Activated CD4-positive, alpha-beta T cell treated with anti-CD3 and anti-CD28 coated beads, Interleukin-2, Interleukin-6, amounts not matched to agents 100 ng/mL and 50 ng/mL, durations not matched to agents 16 hours and 8 hours (primary cell): ENCODE data around the gene MCU.
"Not testable (repeated sequence)": the region's sequence is repeated elsewhere in the genome, so short reads cannot be mapped to it uniquely, and the experiment has no call there.

Source experiments
- DNase-seq: peaks from one replicate; pipeline ENCODE4 v3.0.0-alpha.2; 2020

The MCU gene

DNA sequence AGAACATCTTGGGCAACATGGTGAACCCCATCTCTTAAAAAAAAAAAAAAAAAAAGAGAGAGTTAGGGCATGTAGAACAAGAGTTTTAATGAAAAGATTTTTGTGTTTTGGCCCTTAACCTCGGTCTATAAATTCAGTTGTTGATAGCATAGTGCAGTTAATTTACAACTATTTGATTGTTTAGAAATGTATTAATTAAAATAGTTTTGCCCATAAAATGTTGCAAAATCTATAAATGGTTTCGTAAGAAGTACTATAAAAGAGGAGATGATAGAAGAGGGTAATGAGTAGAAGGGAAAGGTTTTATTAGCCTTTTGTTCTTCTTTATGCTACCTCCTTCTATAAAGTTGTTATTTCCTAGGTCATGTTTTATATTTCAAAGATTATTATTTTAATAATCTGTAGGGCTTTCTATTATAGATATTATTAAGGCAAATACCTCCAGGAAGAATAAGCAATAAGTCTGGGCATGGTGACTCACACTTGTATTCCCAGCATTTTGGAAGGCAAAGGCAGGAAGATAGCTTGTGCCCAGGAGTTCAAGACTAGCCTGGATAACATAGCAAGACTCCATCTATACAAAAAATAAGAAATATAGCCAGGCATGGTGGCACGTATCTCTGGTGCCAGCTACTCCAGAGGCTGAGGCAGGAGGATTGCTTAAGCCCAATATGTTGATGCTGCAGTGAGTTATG is 73.3 kb downstream of the MCU start:
- no peak for DNase-seq

DNA sequence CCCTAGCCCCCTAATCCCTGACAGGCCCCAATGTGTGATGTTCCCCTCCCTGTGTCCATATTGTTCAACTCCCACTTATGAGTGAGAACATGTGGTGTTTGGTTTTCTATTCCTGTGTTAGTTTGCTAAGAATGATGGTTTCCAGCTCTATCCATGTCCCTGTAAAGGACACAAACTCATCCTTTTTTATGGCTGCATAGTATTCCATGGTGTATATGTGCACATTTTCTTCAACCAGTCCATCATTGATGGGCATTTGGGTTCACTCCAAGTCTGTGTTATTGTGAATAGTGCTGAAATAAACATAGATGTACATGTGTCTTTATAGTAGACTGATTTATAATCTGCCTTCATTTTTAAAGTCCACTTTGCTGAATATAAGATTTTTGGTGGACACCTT is 79.3 kb downstream of the MCU start:
- not testable (repeated sequence) for DNase-seq

- no peak for DNase-seq
These were observed 80.1 kb downstream of the MCU start for GRCh38 chr10:72772031-72772430.

- no peak for DNase-seq
These were observed 87.9 kb downstream of the MCU start for GRCh38 chr10:72779874-72780273.

GRCh38 chr10:72782649-72783330 is 90.8 kb downstream of the MCU start:
- no peak for DNase-seq

DNA sequence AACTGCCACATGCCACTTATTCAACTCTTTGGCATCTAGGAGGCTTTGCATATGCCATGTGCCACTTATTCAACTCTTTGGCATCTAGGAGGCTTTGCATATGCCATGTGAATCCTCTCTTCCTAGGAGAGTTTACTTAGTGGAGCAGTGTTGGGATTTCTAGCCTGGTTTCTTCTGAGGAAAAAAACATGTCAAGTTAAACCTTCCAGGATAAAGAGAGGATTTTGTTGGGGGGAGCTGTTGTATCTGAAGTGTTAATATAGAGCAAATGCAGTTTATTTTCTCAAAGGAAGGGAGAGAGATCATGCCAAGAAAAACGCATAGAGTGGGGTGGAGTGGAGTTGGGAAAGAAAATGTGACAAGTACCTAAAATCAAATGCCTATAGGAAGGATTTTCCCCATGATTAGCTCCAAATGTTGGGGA is 91.5 kb downstream of the MCU start:
- no peak for DNase-seq

DNA sequence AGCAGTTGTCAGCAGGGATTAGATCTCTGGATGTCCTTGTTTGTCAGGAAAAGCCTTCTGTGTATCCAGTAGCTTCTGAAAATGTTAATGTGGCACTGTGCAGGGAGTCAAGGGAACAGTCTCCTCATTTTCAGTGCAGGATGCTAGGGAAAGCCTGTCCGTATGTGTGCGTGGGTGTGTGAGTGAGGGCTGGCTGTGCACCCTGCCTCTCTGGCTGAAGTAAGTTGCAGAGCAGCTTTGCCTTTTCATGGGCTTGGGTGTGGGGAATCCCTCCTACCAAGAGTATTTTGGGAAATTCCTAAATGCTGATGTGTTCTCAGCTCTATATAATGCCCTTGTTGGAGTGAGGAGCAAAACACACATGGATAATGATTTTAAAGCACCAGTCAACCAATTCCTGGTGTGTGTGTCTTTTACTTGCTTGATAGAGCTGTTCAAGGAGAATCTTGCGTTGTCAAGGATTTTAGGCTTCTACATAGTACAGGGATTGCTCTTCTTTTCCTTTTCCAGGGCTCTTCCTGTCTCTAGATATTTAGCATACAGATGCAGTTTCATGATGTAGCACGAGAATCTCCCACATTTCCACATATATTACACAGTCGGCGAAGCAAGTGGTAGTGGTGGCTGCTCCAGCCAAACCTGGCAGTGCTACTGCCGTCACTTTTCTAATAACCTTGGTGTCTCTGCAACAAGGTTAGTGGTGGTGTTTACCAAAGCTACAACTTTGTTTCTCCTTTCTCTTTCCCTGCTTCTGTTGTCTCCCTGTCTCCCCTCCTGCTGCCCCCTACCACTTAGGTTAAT is 92.8 kb downstream of the MCU start:
- DNase-seq: no peak

GRCh38 chr10:72785409-72785808 is 93.5 kb downstream of the MCU start:
- no peak for DNase-seq

- no peak for DNase-seq
These were observed 98.5 kb downstream of the MCU start for GRCh38 chr10:72790216-72790990.

GRCh38 chr10:72792288-72792687 is 100.3 kb downstream of the MCU start:
- DNase-seq: no peak

GRCh38 chr10:72793752-72794151 is 101.8 kb downstream of the MCU start:
- DNase-seq: no peak

DNA sequence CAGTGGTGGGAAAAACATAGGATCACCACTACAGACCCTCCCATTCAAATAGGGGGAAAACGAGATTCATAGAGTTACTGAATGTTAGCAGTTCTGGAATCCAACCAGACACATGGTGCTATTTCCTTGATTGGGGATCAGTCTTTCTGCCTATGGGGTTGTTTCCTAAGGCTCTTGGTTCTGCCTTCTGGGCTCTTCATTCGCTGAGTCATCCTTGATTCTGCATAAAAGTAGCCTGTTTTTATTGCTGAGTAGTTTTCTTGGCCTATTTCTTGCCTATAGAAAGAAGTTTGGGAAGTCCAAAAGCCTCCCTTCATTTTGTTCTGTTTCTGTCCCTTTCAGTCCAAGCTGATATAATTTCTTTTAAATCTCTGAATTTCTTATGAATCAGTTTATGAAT is 102.3 kb downstream of the MCU start:
- no peak for DNase-seq

- peak; percentile 19 for DNase-seq
These were observed 104.1 kb downstream of the MCU start for GRCh38 chr10:72796042-72796441.

GRCh38 chr10:72796538-72796937 is 104.6 kb downstream of the MCU start:
- no peak for DNase-seq

- no peak for DNase-seq
These were observed 108.2 kb downstream of the MCU start for GRCh38 chr10:72800000-72800740.

DNA sequence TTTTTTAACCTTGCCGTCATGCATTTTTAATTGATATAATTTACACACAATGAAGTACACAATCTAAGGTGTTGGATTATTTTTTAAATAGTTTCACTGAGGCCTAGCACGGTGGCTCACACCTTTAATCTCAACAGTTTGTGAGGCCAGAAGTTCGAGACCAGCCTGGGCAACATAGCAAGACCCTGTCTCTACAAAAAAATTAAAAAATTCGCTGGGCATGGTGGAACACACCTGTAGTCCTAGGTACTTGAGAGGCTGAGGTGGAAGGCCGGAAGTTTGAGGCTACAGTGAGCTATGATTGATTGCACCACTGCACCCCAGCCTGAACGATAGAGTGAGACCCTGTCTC is 108.8 kb downstream of the MCU start:
- no peak for DNase-seq

DNA sequence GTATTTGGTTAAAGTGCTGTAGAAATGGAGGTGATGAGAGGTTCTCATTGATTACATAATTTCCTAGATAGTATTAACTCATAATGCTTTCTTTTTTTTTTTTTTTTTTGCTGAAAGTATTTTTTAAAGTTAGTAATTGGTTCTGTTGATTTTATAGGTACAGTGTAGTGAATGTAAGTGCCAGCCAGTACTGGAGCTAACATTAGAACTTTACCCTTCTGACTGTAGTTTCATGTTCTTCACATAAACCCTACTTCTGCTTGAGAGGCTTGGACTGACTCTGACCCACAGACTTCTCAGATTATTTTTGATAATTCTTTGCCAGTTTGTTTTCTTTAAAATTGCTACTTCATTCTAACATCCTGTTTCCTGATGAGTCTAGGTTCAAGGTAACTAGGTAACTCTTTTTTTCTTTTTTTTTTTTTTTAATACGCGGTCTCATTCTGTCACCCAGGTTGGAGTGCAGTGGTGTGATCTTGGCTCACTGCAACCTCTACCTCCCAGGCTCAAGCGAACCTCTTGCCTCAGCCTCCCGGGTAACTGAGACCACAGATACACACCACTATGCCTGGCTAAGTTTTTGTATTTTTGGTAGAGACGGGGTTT is 109.4 kb downstream of the MCU start:
- no peak for DNase-seq

DNA sequence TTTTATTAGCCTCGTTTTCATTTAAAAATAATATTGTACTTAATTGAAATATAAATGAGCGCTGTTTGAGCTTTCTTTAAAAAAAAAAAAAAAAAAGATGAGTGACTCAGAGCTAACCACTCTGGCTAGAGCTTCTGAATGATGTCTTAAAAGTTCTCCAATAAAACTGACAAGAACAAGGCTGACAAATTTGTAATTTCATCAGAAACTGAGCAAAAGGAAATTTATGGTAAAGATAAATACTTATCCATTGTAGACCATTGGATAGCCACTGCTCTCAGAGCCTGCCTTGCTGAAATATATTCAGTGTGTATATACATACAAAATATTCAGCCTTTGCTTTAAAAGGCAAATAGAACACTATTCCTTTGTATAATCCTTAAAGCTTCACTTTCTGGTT is 110.4 kb downstream of the MCU start:
- no peak for DNase-seq

DNA sequence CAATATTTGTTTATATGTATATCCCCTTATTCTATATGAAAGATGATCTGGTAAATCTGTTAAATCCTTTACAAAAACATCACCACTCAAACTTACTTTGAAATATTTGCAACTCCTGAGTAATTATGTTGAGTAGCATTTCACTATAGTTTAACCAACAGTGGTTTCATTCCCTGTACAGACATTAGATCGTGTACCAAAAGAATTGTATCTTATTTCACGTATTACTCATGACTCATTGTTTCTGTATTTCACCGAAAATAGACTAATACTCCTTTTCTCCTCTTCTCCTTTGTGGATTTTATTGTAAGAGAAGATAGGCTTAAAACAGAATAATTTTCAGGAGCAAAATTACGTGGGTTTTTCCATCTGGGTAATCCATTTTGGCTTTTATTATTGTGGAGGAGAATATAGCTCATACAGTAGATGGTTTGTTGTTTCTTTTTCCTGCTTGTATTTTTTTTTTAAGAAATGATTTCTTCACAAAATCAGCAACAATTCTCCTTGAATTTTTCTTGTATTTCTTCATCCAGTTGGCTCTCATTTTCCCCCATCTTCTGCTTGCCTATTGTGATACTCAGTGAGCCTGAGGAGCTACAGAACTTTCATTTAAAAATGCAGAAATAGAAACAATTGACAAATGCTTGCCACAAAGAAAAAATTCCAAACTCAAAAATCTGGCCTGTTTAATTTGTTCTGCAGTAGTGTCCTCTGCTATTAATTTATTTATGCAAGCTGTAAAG is 111.0 kb downstream of the MCU start:
- peak; percentile 15 for DNase-seq

DNA sequence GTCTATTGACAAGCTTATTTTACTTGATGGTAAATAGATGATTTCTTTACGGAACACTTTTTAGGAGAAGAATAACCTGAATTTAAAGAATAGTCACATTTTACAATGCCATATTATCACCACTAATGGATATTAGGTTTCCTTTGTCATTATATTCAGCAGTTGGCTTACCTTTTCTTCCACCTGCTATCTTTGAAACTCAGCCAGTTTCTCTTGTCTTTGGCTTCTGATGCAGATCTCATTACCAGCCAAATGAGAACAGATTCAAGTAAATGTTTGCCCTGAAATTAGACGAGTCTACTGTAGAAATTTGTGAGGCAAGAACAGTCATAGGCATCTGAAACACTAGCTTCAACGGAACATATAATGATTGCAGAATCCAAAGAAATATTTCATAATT is 116.1 kb downstream of the MCU start:
- DNase-seq: no peak

- DNase-seq: no peak
These were observed 117.1 kb downstream of the MCU start for GRCh38 chr10:72809006-72809405.
